ENCODE measurements around the gene POU2F3. TPM values are rescaled to one million over a fixed set of nuclear protein-coding genes. Genes with fewer than 3 reads are reported as not detected.

The POU2F3 gene
- total RNA-seq, 4 donors from 2014 or later: 0.22 TPM; not detected in 3

GRCh38 chr11:120326228-120326627 lies 86.3 kb downstream of the POU2F3 start:
- Histone ChIP-seq H3K27ac (peak overlapping the region; percentile 91 to 97 (median 96)), H3K4me1 (peaks cover 0 to 26% (median 15%) of the 10 kb centered on the region in 4 donors), H3K4me3 (peak overlapping the region in 3 of 4 donors; percentile 67 to 92 (median 75)), H3K36me3 (peaks cover 0 to 14% (median 0%) of the 10 kb centered on the region in 3 donors), H3K9me3 (no peaks in the 10 kb centered on the region), H3K27me3 (no peaks in the 10 kb centered on the region)
- 20 to 22% methylated on average over 3 of the region's 3 CpGs for WGBS, 2 donors
- TF ChIP-seq EP300 (IDR thresholded peaks at IDR 0.05) (no peak), CTCF (IDR thresholded peaks at IDR 0.05) (no peak), POLR2A (IDR thresholded peaks at IDR 0.05) (no peak)
- no peak for DNase-seq (ENCODE audit: low spot score in 2 of 2)

- H3K36me3 ChIP-seq: peaks cover 0 to 14% (median 0%) of the 10 kb centered on the region in 3 donors
- TF ChIP-seq POLR2A (IDR thresholded peaks at IDR 0.05) (no peak), EP300 (IDR thresholded peaks at IDR 0.05) (no peak), CTCF (IDR thresholded peaks at IDR 0.05) (no peak)
- H3K27me3 ChIP-seq: no peaks in the 10 kb centered on the region
- H3K4me1 ChIP-seq: peaks cover 0 to 26% (median 15%) of the 10 kb centered on the region in 4 donors
- peak overlapping the region in 2 of 4 donors; percentile 91 to 97 for H3K27ac ChIP-seq
- WGBS, 2 donors: 29 to 32% methylated on average over 4 of the region's 4 CpGs
- no peak for DNase-seq (ENCODE audit: low spot score in 2 of 2)
- no peak overlapping the region for H3K4me3 ChIP-seq
- H3K9me3 ChIP-seq: no peaks in the 10 kb centered on the region
These were observed 86.9 kb downstream of the POU2F3 start for GRCh38 chr11:120326845-120327281.

- peak overlapping the region in 3 of 4 donors; percentile 15 to 97 (median 91) for H3K27ac ChIP-seq
- no peak for DNase-seq (ENCODE audit: low spot score in 2 of 2)
- H3K36me3 ChIP-seq: peaks cover 0 to 14% (median 0%) of the 10 kb centered on the region in 3 donors
- 94 to 95% methylated on average over 4 of the region's 4 CpGs for WGBS, 2 donors
- H3K27me3 ChIP-seq: no peaks in the 10 kb centered on the region
- peaks cover 0 to 26% (median 15%) of the 10 kb centered on the region in 4 donors for H3K4me1 ChIP-seq
- H3K4me3 ChIP-seq: no peak overlapping the region
- TF ChIP-seq CTCF (IDR thresholded peaks at IDR 0.05): no peak
- no peak for TF ChIP-seq EP300 (IDR thresholded peaks at IDR 0.05)
- TF ChIP-seq POLR2A (IDR thresholded peaks at IDR 0.05): no peak
- no peaks in the 10 kb centered on the region for H3K9me3 ChIP-seq
These were observed 87.4 kb downstream of the POU2F3 start for GRCh38 chr11:120327311-120327710.

GRCh38 chr11:120329556-120329955 lies 89.6 kb downstream of the POU2F3 start:
- no peaks in the 10 kb centered on the region for H3K9me3 ChIP-seq
- TF ChIP-seq POLR2A (IDR thresholded peaks at IDR 0.05): no peak
- no peak for TF ChIP-seq EP300 (IDR thresholded peaks at IDR 0.05)
- TF ChIP-seq CTCF (IDR thresholded peaks at IDR 0.05): no peak
- WGBS, 2 donors: 83 to 91% methylated on average over 3 of the region's 3 CpGs
- DNase-seq (ENCODE audit: low spot score in 2 of 2): no peak
- H3K4me1 ChIP-seq: peaks cover 0 to 41% (median 15%) of the 10 kb centered on the region in 4 donors
- no peak overlapping the region for H3K27ac ChIP-seq
- no peaks in the 10 kb centered on the region for H3K27me3 ChIP-seq
- no peak overlapping the region for H3K4me3 ChIP-seq
- peaks cover 0 to 14% (median 0%) of the 10 kb centered on the region in 3 donors for H3K36me3 ChIP-seq

GRCh38 chr11:120330045-120330444 lies 90.1 kb downstream of the POU2F3 start:
- peaks cover 0 to 14% (median 0%) of the 10 kb centered on the region in 3 donors for H3K36me3 ChIP-seq
- no peaks in the 10 kb centered on the region for H3K27me3 ChIP-seq
- H3K4me3 ChIP-seq: no peak overlapping the region
- no peak overlapping the region for H3K27ac ChIP-seq
- peaks cover 0 to 37% (median 15%) of the 10 kb centered on the region in 4 donors for H3K4me1 ChIP-seq
- 96 to 98% methylated on average over 6 of the region's 6 CpGs for WGBS, 2 donors
- TF ChIP-seq CTCF (IDR thresholded peaks at IDR 0.05): no peak
- TF ChIP-seq POLR2A (IDR thresholded peaks at IDR 0.05): no peak
- no peak for TF ChIP-seq EP300 (IDR thresholded peaks at IDR 0.05)
- H3K9me3 ChIP-seq: no peaks in the 10 kb centered on the region
- DNase-seq (ENCODE audit: low spot score in 2 of 2): no peak
